Skeletal muscle tissue (tissue), 4 donors: ENCODE results near the gene HLA-B. TPM values are rescaled to one million over a fixed set of nuclear protein-coding genes. Genes with fewer than 3 reads are reported as not detected.
"Not testable (repeated sequence)": the region's sequence is repeated elsewhere in the genome, so short reads cannot be mapped to it uniquely, and the experiment has no call there.

Experiments
- H3K27ac ChIP-seq: one replicate; pipeline ENCODE4 v1.7.0; 2013; ENCODE audit warnings: mild to moderate bottlenecking, low read depth, low read length, inconsistent platforms
- H3K27me3 ChIP-seq, 3 donors: one replicate each; pipeline ENCODE4 v1.7.0; 2013; ENCODE audit warnings: low read length in 3 of 3; ENCODE audit not compliant: control insufficient read depth in 3 of 3, insufficient read depth in 3 of 3
- H3K36me3 ChIP-seq, 3 donors: one replicate each; pipeline ENCODE4 v1.7.0; 2013; ENCODE audit warnings: low read length in 3 of 3; ENCODE audit not compliant: control insufficient read depth in 3 of 3, insufficient read depth in 3 of 3
- H3K4me1 ChIP-seq, 3 donors: one replicate each; pipeline ENCODE4 v1.7.0; 2013; ENCODE audit warnings: low read length in 3 of 3, mild to moderate bottlenecking in 3 of 3; ENCODE audit not compliant: control insufficient read depth in 3 of 3, insufficient read depth in 3 of 3
- H3K4me3 ChIP-seq, 3 donors: one replicate each; pipeline ENCODE4 v1.7.0; 2013; ENCODE audit warnings: low read length in 3 of 3
- H3K9ac ChIP-seq, 3 donors: one replicate each; pipeline ENCODE4 v1.7.0; 2013; ENCODE audit warnings: low read length in 3 of 3, mild to moderate bottlenecking in 3 of 3, moderate library complexity in 2 of 3, low read depth in 1 of 3
- H3K9me3 ChIP-seq, 3 donors: one replicate each; pipeline ENCODE4 v1.7.0; 2013; ENCODE audit warnings: low read length in 3 of 3; ENCODE audit not compliant: control insufficient read depth in 3 of 3
- total RNA-seq: library from RNA; depleted of rRNA; stranded (reverse); fragments of >200 nt; gene quantifications from one replicate; pipeline ENCODE4 v1.2.3, GENCODE V29; 2014
- donor health status: Osteomylitis.

HLA-B gene
- total RNA-seq, 1 donor from 2014 or later: 92.9 TPM

GRCh38 chr6:31385041-31385440 lies 28.1 kb upstream of the HLA-B start:
- Histone ChIP-seq H3K4me3 (no peak overlapping the region), H3K27me3 (peaks cover 0 to 6% (median 2%) of the 10 kb centered on the region in 3 donors), H3K36me3 (no peaks in the 10 kb centered on the region), H3K27ac (no peak overlapping the region), H3K9me3 (no peaks in the 10 kb centered on the region), H3K9ac (no peak overlapping the region), H3K4me1 (no peaks in the 10 kb centered on the region)

DNA sequence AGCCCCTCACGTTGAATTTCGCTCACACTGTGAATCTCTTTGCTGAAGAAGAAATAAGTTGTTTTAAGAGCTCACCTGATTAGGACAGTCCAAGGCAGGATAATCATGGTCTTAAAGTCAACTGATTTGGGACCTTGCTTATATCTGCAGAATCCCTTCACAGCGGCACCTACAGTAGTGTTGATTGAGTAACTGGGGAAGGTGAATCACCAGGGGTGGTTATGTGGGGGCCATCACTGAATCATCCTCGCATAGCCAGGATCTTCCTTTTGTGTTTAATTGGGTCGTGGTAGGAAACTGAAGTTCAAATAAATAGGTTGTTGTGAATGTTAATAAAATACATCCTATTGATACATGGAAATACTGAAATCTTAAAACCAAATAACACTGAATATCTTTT lies 26.2 kb upstream of the HLA-B start:
- peaks cover 4 to 22% (median 17%) of the 10 kb centered on the region in 3 donors for H3K27me3 ChIP-seq
- no peak overlapping the region for H3K9ac ChIP-seq
- H3K4me1 ChIP-seq: no peaks in the 10 kb centered on the region
- no peak overlapping the region for H3K4me3 ChIP-seq
- no peaks in the 10 kb centered on the region for H3K9me3 ChIP-seq
- H3K36me3 ChIP-seq: no peaks in the 10 kb centered on the region
- H3K27ac ChIP-seq: no peak overlapping the region

- Histone ChIP-seq H3K27me3 (peaks cover 14 to 35% (median 27%) of the 10 kb centered on the region in 3 donors), H3K4me3 (no peak overlapping the region), H3K27ac (no peak overlapping the region), H3K9ac (no peak overlapping the region), H3K9me3 (no peaks in the 10 kb centered on the region), H3K4me1 (no peaks in the 10 kb centered on the region), H3K36me3 (no peaks in the 10 kb centered on the region)
These were observed 24.7 kb upstream of the HLA-B start for GRCh38 chr6:31381666-31382065.

DNA sequence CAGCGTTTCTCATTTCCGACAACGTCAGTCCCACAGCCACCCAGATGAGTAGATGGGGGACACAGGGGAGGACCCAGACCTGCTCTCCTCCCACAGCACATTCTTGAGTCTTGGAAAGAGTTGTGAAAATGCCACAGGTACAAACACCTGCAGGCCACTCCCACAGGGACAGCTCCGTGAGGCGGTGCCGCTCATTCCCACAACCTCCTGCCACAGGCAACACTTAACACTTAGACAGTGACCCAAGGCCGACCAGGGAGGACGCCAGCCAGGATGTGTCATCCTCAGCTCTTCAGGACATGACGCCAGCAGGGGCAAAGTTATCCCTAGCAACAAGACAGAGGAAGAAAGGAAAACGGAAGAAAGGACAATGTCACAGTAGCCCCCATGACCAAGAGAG lies 22.9 kb upstream of the HLA-B start:
- Histone ChIP-seq H3K9ac (no peak overlapping the region), H3K36me3 (no peaks in the 10 kb centered on the region), H3K27me3 (peaks cover 14 to 35% (median 28%) of the 10 kb centered on the region in 3 donors), H3K4me3 (no peak overlapping the region), H3K9me3 (no peaks in the 10 kb centered on the region), H3K4me1 (no peaks in the 10 kb centered on the region), H3K27ac (no peak overlapping the region)

DNA sequence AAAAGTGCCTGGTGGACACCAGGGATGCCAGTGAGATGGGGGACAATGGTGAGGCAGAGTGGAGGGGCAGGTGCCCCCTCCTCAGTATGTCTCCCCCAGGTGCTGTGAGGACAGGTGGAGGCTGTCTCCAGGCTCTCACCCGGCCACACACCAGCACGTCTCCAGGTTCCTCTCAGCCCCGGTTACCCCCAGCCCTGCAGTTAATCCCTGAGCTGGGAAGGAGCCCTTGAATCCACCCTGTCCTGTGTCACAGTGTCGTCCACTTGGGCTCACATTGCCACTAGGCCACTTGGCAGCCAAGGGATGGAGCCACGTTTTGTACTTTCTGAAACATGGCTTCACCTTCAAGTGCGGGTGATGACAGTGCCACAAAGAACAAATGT lies 21.7 kb upstream of the HLA-B start:
- Histone ChIP-seq H3K36me3 (no peaks in the 10 kb centered on the region), H3K27me3 (peaks cover 14 to 35% (median 30%) of the 10 kb centered on the region in 3 donors), H3K9me3 (no peaks in the 10 kb centered on the region), H3K9ac (no peak overlapping the region), H3K4me3 (no peak overlapping the region), H3K27ac (no peak overlapping the region), H3K4me1 (no peaks in the 10 kb centered on the region)

- Histone ChIP-seq H3K36me3 (no peaks in the 10 kb centered on the region), H3K9me3 (no peaks in the 10 kb centered on the region), H3K9ac (no peak overlapping the region), H3K4me1 (no peaks in the 10 kb centered on the region), H3K27me3 (peaks cover 14 to 35% (median 30%) of the 10 kb centered on the region in 3 donors), H3K4me3 (no peak overlapping the region), H3K27ac (no peak overlapping the region)
These were observed 21.2 kb upstream of the HLA-B start for GRCh38 chr6:31378062-31378720.

DNA sequence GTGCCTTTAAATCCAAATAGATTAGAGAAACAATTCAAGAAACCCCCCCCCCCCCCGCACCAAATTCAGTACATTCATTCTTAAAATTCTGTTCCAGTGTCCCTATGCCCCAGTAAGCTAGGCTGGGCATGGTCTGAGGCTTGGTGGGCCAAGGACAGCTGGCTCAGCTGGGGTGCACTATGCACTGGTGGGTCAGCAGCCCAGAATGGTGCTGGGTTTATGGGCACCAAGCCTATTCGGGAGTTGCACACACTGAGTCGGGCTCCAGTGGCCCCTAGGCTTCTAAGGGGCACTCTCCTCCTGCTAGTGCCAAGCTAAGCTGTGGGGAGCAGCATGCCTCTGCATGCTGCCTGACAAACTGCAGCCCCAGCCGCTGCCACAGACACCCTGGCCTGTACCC lies 20.1 kb upstream of the HLA-B start:
- no peaks in the 10 kb centered on the region for H3K36me3 ChIP-seq
- peaks cover 14 to 32% (median 30%) of the 10 kb centered on the region in 3 donors for H3K27me3 ChIP-seq
- peaks cover 0 to 2% (median 0%) of the 10 kb centered on the region in 3 donors for H3K9me3 ChIP-seq
- H3K4me3 ChIP-seq: no peak overlapping the region
- no peak overlapping the region for H3K27ac ChIP-seq
- H3K9ac ChIP-seq: no peak overlapping the region
- H3K4me1 ChIP-seq: no peaks in the 10 kb centered on the region

DNA sequence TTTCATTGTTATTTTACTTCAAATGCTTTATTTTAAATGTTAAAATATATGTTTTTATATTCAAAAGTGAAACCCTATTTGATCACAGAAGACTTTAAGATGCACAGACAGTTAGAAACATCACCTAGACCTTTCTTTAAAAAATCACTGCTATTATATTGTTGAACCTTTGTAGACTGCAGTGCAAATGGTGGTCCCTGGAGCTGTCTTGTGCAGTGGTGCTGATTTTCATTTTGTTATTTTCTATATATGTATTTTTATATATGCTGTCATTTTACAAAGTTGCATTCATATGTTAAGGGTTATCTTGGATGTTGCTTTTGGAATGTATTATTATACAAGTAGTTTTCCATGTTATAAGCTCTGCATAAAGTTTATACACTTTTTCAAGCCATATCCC lies 18.7 kb upstream of the HLA-B start:
- H3K27ac ChIP-seq: no peak overlapping the region
- no peak overlapping the region for H3K4me3 ChIP-seq
- H3K4me1 ChIP-seq: no peaks in the 10 kb centered on the region
- no peak overlapping the region for H3K9ac ChIP-seq
- H3K9me3 ChIP-seq: peaks cover 0 to 4% (median 0%) of the 10 kb centered on the region in 3 donors
- H3K27me3 ChIP-seq: peaks cover 14 to 31% (median 30%) of the 10 kb centered on the region in 3 donors
- no peaks in the 10 kb centered on the region for H3K36me3 ChIP-seq

DNA sequence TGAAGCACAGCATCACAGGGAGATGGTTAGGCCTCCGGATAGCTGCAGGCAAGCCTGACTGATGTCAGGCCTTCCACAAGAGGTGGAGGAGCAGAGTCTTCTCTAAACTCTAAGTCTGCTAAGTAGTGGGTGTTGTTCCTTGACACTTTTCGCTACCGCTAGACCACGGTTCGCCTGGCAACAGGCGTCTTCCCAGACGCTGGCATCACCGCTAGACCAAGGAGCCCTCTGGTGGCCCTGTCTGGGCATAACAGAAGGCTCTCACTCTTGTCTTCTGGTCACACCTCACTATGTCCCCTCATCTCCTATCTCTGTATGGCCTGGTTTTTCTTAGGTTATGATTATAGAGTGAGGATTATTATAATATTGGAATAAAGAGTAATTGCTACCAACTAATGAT lies 17.1 kb upstream of the HLA-B start:
- peaks cover 17 to 25% (median 24%) of the 10 kb centered on the region in 3 donors for H3K27me3 ChIP-seq
- not testable (repeated sequence) for H3K36me3 ChIP-seq, H3K9me3 ChIP-seq, H3K27ac ChIP-seq, H3K4me3 ChIP-seq, H3K4me1 ChIP-seq, H3K9ac ChIP-seq

DNA sequence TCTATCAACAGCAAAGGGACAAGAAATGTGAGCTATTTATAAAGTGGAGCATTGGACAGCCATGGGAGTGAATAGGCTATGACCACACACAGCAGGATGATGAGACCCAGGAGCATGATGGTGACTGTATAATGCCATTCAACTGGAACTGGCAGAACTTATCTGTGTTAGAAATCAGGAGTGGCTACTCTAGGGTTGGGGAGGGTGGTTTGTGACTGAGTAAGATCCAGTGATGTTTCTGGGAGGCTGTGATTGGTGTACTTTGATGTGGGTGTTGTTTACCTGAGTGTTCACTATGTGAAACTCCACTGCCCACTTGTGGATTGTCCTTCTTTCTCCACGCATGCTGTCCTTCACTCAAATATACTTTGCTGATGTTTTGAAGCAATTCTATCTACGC lies 11.5 kb upstream of the HLA-B start:
- Histone ChIP-seq H3K4me3 (no peak overlapping the region), H3K27me3 (peaks cover 11 to 14% (median 11%) of the 10 kb centered on the region in 3 donors), H3K9ac (no peak overlapping the region), H3K36me3 (no peaks in the 10 kb centered on the region), H3K9me3 (peaks cover 0 to 4% (median 0%) of the 10 kb centered on the region in 3 donors), H3K27ac (no peak overlapping the region), H3K4me1 (peaks cover 2 to 8% (median 3%) of the 10 kb centered on the region in 3 donors)
